Aortic smooth muscle cell (primary cell): ENCODE measurements around the gene DDX17. TPM values are rescaled to one million over a fixed set of nuclear protein-coding genes. Genes with fewer than 3 reads are reported as not detected.

Experiments used
- total RNA-seq: library from RNA; depleted of rRNA; stranded (reverse); fragments of >200 nt; gene quantifications from 2 replicates; pipeline ENCODE4 v1.2.3, GENCODE V29; 2014

DDX17 gene
- 385 and 404 TPM in 2 replicates for total RNA-seq

GRCh38 chr22:38506118-38506962 lies at the start of gene DDX17:
TSS of gene DDX17 (minus strand) at chr22:38506311.

GRCh38 chr22:38467904-38468442 lies 38.1 kb downstream of the DDX17 start, which contains the start of gene KDELR3:
TSS of gene KDELR3 (plus strand) at chr22:38468096. CDS start at chr22:38468234, 138 bp downstream.

GRCh38 chr22:38455076-38455529 lies 51.0 kb downstream of the DDX17 start, which contains the start of gene KCNJ4:
TSS of gene KCNJ4 (minus strand) at chr22:38455199. CDS start at chr22:38428132, 27,067 bp downstream.

Other genes starting within 250 kb of the DDX17 start
- 24.6 and 36.1 TPM in 2 replicates for gene TMEM184B, start 233.3 kb downstream of the DDX17 start, total RNA-seq
- 126 and 134 TPM in 2 replicates for gene CSNK1E, start 188.9 kb downstream of the DDX17 start, total RNA-seq
- gene KCNJ4, start 51.1 kb downstream of the DDX17 start, total RNA-seq = not detected in 2 replicates
- 95.3 and 125 TPM in 2 replicates for gene KDELR3, start 38.2 kb downstream of the DDX17 start, total RNA-seq
- 3.2 and 3.4 TPM in 2 replicates for gene DMC1, start 63.9 kb upstream of the DDX17 start, total RNA-seq
- gene FAM227A, start 150.1 kb upstream of the DDX17 start, total RNA-seq = 1.1 and 1.8 TPM in 2 replicates
- gene CBY1, start 150.3 kb upstream of the DDX17 start, total RNA-seq = 19.2 and 20.9 TPM in 2 replicates
- gene TOMM22, start 175.6 kb upstream of the DDX17 start, total RNA-seq = 51.5 and 55.1 TPM in 2 replicates
- gene JOSD1, start 194.6 kb upstream of the DDX17 start, total RNA-seq = 66.4 and 66.5 TPM in 2 replicates
- gene GTPBP1, start 199.6 kb upstream of the DDX17 start, total RNA-seq = 38.2 and 41.9 TPM in 2 replicates
- gene SUN2, start 249.7 kb upstream of the DDX17 start, total RNA-seq = 117 and 146 TPM in 2 replicates